ENCODE measurements around the gene PPP3R2.

Gene PPP3R2

GRCh38 chr9:101594796-101595195 is at the start of gene PPP3R2:
Gene PPP3R2, minus strand, starts transcription at chr9:101594969. Its CDS starts 48 bp downstream, at chr9:101594921.
- DNase-seq (ENCODE audit: low read depth in 1 of 2, low spot score in 1 of 2), result no peak

- DNase-seq (ENCODE audit: low read depth in 1 of 2, low spot score in 1 of 2), result no peak
These were observed 45.3 kb upstream of the PPP3R2 start for GRCh38 chr9:101639785-101640665.

- DNase-seq (ENCODE audit: low read depth in 1 of 2, low spot score in 1 of 2), result no peak
These were observed 44.5 kb upstream of the PPP3R2 start for GRCh38 chr9:101639311-101639710.

GRCh38 chr9:101636247-101636646 is 41.5 kb upstream of the PPP3R2 start:
- no peak for DNase-seq (ENCODE audit: low read depth in 1 of 2, low spot score in 1 of 2)

- no peak for DNase-seq (ENCODE audit: low read depth in 1 of 2, low spot score in 1 of 2)
These were observed 40.7 kb upstream of the PPP3R2 start for GRCh38 chr9:101635473-101635872.

- DNase-seq (ENCODE audit: low read depth in 1 of 2, low spot score in 1 of 2), result no peak
These were observed 40.1 kb upstream of the PPP3R2 start for GRCh38 chr9:101634741-101635409.

GRCh38 chr9:101632611-101633010 is 37.8 kb upstream of the PPP3R2 start:
- no peak for DNase-seq (ENCODE audit: low read depth in 1 of 2, low spot score in 1 of 2)

GRCh38 chr9:101631892-101632291 is 37.1 kb upstream of the PPP3R2 start:
- no peak for DNase-seq (ENCODE audit: low read depth in 1 of 2, low spot score in 1 of 2)

- DNase-seq (ENCODE audit: low read depth in 1 of 2, low spot score in 1 of 2), result no peak
These were observed 34.9 kb upstream of the PPP3R2 start for GRCh38 chr9:101629636-101630035.

- no peak for DNase-seq (ENCODE audit: low read depth in 1 of 2, low spot score in 1 of 2)
These were observed 33.4 kb upstream of the PPP3R2 start for GRCh38 chr9:101628173-101628572.

- DNase-seq (ENCODE audit: low read depth in 1 of 2, low spot score in 1 of 2), result no peak
These were observed 31.5 kb upstream of the PPP3R2 start for GRCh38 chr9:101626295-101626694.

- DNase-seq (ENCODE audit: low read depth in 1 of 2, low spot score in 1 of 2), result no peak
These were observed 31.1 kb upstream of the PPP3R2 start for GRCh38 chr9:101625876-101626275.

- DNase-seq (ENCODE audit: low read depth in 1 of 2, low spot score in 1 of 2), result no peak
These were observed 25.7 kb upstream of the PPP3R2 start for GRCh38 chr9:101620452-101620851.

GRCh38 chr9:101618698-101619097 is 23.9 kb upstream of the PPP3R2 start:
- no peak for DNase-seq (ENCODE audit: low read depth in 1 of 2, low spot score in 1 of 2)

- no peak for DNase-seq (ENCODE audit: low read depth in 1 of 2, low spot score in 1 of 2)
These were observed 10.8 kb upstream of the PPP3R2 start for GRCh38 chr9:101605547-101605946.

- no peak for DNase-seq (ENCODE audit: low read depth in 1 of 2, low spot score in 1 of 2)
These were observed 9.5 kb upstream of the PPP3R2 start for GRCh38 chr9:101604296-101604695.

- DNase-seq (ENCODE audit: low read depth in 1 of 2, low spot score in 1 of 2), result no peak
These were observed 7.4 kb upstream of the PPP3R2 start for GRCh38 chr9:101601904-101602765.

GRCh38 chr9:101593345-101593744 is 1.4 kb downstream of the PPP3R2 start:
- DNase-seq (ENCODE audit: low read depth in 1 of 2, low spot score in 1 of 2), result no peak

- DNase-seq (ENCODE audit: low read depth in 1 of 2, low spot score in 1 of 2), result no peak
These were observed 2.0 kb downstream of the PPP3R2 start for GRCh38 chr9:101592788-101593187.

- no peak for DNase-seq (ENCODE audit: low read depth in 1 of 2, low spot score in 1 of 2)
These were observed 2.9 kb downstream of the PPP3R2 start for GRCh38 chr9:101591787-101592446.

- no peak for DNase-seq (ENCODE audit: low read depth in 1 of 2, low spot score in 1 of 2)
These were observed 3.9 kb downstream of the PPP3R2 start for GRCh38 chr9:101590901-101591300.
